Endodermal cell (in vitro differentiated cells): ENCODE results near the gene PIK3R5. TPM values are rescaled to one million over a fixed set of nuclear protein-coding genes. Genes with fewer than 3 reads are reported as not detected.

Source experiments
- DNase-seq: peaks from one replicate; pipeline ENCODE4 v3.0.0-alpha.2; 2017
- H3K27ac ChIP-seq: 2 replicates; pipeline ENCODE4 v1.5.1; 2013; ENCODE audit warnings: mild to moderate bottlenecking, low read depth, low read length, moderate library complexity
- H3K27me3 ChIP-seq: 2 replicates; pipeline ENCODE4 v1.6.1; 2013; ENCODE audit warnings: mild to moderate bottlenecking, low read length, moderate library complexity; ENCODE audit not compliant: insufficient read depth, control insufficient read depth, poor library complexity, severe bottlenecking
- H3K36me3 ChIP-seq: 2 replicates; pipeline ENCODE4 v1.7.0; 2013; ENCODE audit warnings: mild to moderate bottlenecking, low read length, moderate library complexity; ENCODE audit not compliant: control insufficient read depth, insufficient read depth
- H3K4me1 ChIP-seq: one replicate; pipeline ENCODE4 v1.7.0; 2013; ENCODE audit warnings: low read length; ENCODE audit not compliant: control insufficient read depth, insufficient read depth
- H3K4me3 ChIP-seq: 2 replicates; pipeline ENCODE4 v1.5.1; 2013; ENCODE audit warnings: mild to moderate bottlenecking, low read length, moderate library complexity
- H3K9ac ChIP-seq: 2 replicates; pipeline ENCODE4 v1.6.1; 2013; ENCODE audit warnings: mild to moderate bottlenecking, low read length, moderate library complexity; ENCODE audit not compliant: poor library complexity, severe bottlenecking; ENCODE audit errors: extremely low read depth
- H3K9me3 ChIP-seq: 2 replicates; pipeline ENCODE4 v1.6.1; 2013; ENCODE audit warnings: mild to moderate bottlenecking, low read length, moderate library complexity; ENCODE audit not compliant: control insufficient read depth
- H3K27ac Mint-ChIP-seq: 2 replicates; pipeline ENCODE4 v1.8.0; 2020; ENCODE audit warnings: mixed read lengths
- H3K27me3 Mint-ChIP-seq: 2 replicates; pipeline ENCODE4 v1.8.0; 2021; ENCODE audit warnings: mild to moderate bottlenecking, mixed read lengths; ENCODE audit not compliant: insufficient read depth
- H3K36me3 Mint-ChIP-seq: 2 replicates; pipeline ENCODE4 v1.8.0; 2020; ENCODE audit warnings: low read depth, mixed read lengths
- H3K4me1 Mint-ChIP-seq: 2 replicates; pipeline ENCODE4 v1.8.0; 2020; ENCODE audit warnings: mixed read lengths
- H3K4me3 Mint-ChIP-seq: 2 replicates; pipeline ENCODE4 v1.8.0; 2020; ENCODE audit warnings: mild to moderate bottlenecking, moderate library complexity, mixed read lengths
- H3K9me3 Mint-ChIP-seq: 2 replicates; pipeline ENCODE4 v1.8.0; 2020; ENCODE audit warnings: mild to moderate bottlenecking, mixed read lengths
- WGBS, 2 experiments: methylation state at CpG; one replicate each; pipeline versions ENCODE4 v1.1.5 to v1.1.7; 2013; ENCODE audit warnings: missing lambda C conversion rate in 2 of 2, mixed read lengths in 1 of 2; ENCODE audit not compliant: insufficient coverage in 1 of 2, insufficient read length in 1 of 2; 5-methylcytosine and 5-hydroxymethylcytosine counted together
- total RNA-seq, 2 donors: library from RNA; stranded (reverse); fragmentation: NEBNext Ultra II Directional in 1 of 2; extraction: Animal tissue kit (Norgen Biotek cat#: 25700) in 1 of 2; gene quantifications; 2 replicates in 1 of 2; 3 replicates in 1 of 2; pipeline ENCODE4 v1.2.1, GENCODE V29; 2021
- TF ChIP-seq, protein P1 (sequence below): fragments of 200-600 bp; sonication (generic); conservative IDR thresholded peaks from 2 replicates; pipeline ENCODE4 v1.5.0; 2021; ENCODE audit warnings: antibody characterized with exemption, mild to moderate bottlenecking

Gene PIK3R5
- total RNA-seq, 2 donors from 2014 or later: 10.4 to 37.0 TPM

- peaks cover 12% of the 10 kb centered on the region for H3K27me3 Mint-ChIP-seq
- H3K4me3 Mint-ChIP-seq: no peak overlapping the region
- no peaks in the 10 kb centered on the region for H3K4me1 ChIP-seq
- peaks cover 7% of the 10 kb centered on the region for H3K4me1 Mint-ChIP-seq
- WGBS, 2 experiments: 60 to 77% methylated on average over 9 to 15 of the region's 15 CpGs
- H3K9me3 ChIP-seq: no peaks in the 10 kb centered on the region
- DNase-seq: peak; percentile 50
- H3K36me3 Mint-ChIP-seq: no peaks in the 10 kb centered on the region
- no peaks in the 10 kb centered on the region for H3K9me3 Mint-ChIP-seq
- H3K9ac ChIP-seq: no peak overlapping the region
- TF ChIP-seq, protein P1, sequence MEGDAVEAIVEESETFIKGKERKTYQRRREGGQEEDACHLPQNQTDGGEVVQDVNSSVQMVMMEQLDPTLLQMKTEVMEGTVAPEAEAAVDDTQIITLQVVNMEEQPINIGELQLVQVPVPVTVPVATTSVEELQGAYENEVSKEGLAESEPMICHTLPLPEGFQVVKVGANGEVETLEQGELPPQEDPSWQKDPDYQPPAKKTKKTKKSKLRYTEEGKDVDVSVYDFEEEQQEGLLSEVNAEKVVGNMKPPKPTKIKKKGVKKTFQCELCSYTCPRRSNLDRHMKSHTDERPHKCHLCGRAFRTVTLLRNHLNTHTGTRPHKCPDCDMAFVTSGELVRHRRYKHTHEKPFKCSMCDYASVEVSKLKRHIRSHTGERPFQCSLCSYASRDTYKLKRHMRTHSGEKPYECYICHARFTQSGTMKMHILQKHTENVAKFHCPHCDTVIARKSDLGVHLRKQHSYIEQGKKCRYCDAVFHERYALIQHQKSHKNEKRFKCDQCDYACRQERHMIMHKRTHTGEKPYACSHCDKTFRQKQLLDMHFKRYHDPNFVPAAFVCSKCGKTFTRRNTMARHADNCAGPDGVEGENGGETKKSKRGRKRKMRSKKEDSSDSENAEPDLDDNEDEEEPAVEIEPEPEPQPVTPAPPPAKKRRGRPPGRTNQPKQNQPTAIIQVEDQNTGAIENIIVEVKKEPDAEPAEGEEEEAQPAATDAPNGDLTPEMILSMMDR: peak; percentile 30
- no peaks in the 10 kb centered on the region for H3K27me3 ChIP-seq
- H3K27ac Mint-ChIP-seq: no peak overlapping the region
- H3K36me3 ChIP-seq: no peaks in the 10 kb centered on the region
- H3K27ac ChIP-seq: no peak overlapping the region
- no peak overlapping the region for H3K4me3 ChIP-seq
Observed at GRCh38 chr17:8900626-8901585, 64.6 kb downstream of the PIK3R5 start.

DNA sequence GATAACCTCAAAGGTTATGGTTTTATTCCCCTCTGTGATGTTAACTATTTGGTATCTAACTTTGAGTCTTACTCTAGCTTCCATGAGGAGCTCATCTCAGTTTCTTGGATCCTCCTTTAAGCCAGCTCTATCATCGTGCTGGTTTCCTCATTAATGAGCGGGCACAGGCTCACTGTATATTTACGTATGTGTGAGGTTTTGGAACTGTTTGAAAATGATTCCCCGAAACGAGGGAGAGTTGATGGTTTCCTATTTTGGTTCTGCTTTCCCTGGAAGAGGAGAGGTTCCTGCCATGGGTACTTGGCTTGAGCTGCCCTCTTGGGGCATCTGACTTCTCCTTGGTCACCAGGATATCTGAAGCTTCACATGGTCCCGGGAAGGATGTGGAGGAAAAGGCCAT, 65.3 kb downstream of the PIK3R5 start:
- Histone ChIP-seq H3K4me1 (no peaks in the 10 kb centered on the region), H3K27me3 (no peaks in the 10 kb centered on the region), H3K9me3 (no peaks in the 10 kb centered on the region), H3K36me3 (no peaks in the 10 kb centered on the region), H3K9ac (no peak overlapping the region), H3K4me3 (no peak overlapping the region), H3K27ac (no peak overlapping the region)
- TF ChIP-seq, protein P1: no peak
- H3K4me3 Mint-ChIP-seq: no peak overlapping the region
- no peak overlapping the region for H3K27ac Mint-ChIP-seq
- no peaks in the 10 kb centered on the region for H3K9me3 Mint-ChIP-seq
- 93 to 100% methylated on average over 1 to 6 of the region's 6 CpGs for WGBS, 2 experiments
- H3K27me3 Mint-ChIP-seq: peaks cover 14% of the 10 kb centered on the region
- H3K36me3 Mint-ChIP-seq: no peaks in the 10 kb centered on the region
- peaks cover 4% of the 10 kb centered on the region for H3K4me1 Mint-ChIP-seq
- DNase-seq: peak; percentile 39

- H3K27me3 Mint-ChIP-seq: peaks cover 14% of the 10 kb centered on the region
- Histone ChIP-seq H3K27me3 (no peaks in the 10 kb centered on the region), H3K4me1 (peaks cover 10% of the 10 kb centered on the region), H3K36me3 (no peaks in the 10 kb centered on the region), H3K27ac (no peak overlapping the region), H3K9ac (no peak overlapping the region), H3K4me3 (no peak overlapping the region), H3K9me3 (no peaks in the 10 kb centered on the region)
- no peaks in the 10 kb centered on the region for H3K36me3 Mint-ChIP-seq
- no peak overlapping the region for H3K27ac Mint-ChIP-seq
- DNase-seq: no peak
- peaks cover 17% of the 10 kb centered on the region for H3K4me1 Mint-ChIP-seq
- TF ChIP-seq, protein P1: no peak
- no peaks in the 10 kb centered on the region for H3K9me3 Mint-ChIP-seq
- H3K4me3 Mint-ChIP-seq: no peak overlapping the region
- WGBS, 2 experiments: 92 to 97% methylated on average over 3 to 6 of the region's 6 CpGs
Observed at GRCh38 chr17:8898636-8899035, 66.9 kb downstream of the PIK3R5 start.
